HG03060 (cell line): ENCODE data around the gene FAAP100.
"Not testable (repeated sequence)": the region's sequence is repeated elsewhere in the genome, so short reads cannot be mapped to it uniquely, and the experiment has no call there.

Experiments
- ATAC-seq: cut with Tn5 transposase; IDR thresholded peaks from one replicate; pipeline ENCODE4 v1.9.1; 2021; ENCODE audit warnings: low read depth, moderate number of reproducible peaks; ENCODE audit not compliant: unreplicated experiment

The FAAP100 gene, protein sequence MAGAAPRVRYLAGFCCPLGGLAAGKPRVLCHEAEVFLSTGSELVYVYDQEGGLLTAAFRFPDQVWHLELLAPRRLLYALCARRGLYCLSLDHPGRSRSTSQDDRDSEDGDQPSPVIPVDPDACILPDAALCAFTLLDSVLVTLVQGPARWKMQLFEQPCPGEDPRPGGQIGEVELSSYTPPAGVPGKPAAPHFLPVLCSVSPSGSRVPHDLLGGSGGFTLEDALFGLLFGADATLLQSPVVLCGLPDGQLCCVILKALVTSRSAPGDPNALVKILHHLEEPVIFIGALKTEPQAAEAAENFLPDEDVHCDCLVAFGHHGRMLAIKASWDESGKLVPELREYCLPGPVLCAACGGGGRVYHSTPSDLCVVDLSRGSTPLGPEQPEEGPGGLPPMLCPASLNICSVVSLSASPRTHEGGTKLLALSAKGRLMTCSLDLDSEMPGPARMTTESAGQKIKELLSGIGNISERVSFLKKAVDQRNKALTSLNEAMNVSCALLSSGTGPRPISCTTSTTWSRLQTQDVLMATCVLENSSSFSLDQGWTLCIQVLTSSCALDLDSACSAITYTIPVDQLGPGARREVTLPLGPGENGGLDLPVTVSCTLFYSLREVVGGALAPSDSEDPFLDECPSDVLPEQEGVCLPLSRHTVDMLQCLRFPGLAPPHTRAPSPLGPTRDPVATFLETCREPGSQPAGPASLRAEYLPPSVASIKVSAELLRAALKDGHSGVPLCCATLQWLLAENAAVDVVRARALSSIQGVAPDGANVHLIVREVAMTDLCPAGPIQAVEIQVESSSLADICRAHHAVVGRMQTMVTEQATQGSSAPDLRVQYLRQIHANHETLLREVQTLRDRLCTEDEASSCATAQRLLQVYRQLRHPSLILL

DNA sequence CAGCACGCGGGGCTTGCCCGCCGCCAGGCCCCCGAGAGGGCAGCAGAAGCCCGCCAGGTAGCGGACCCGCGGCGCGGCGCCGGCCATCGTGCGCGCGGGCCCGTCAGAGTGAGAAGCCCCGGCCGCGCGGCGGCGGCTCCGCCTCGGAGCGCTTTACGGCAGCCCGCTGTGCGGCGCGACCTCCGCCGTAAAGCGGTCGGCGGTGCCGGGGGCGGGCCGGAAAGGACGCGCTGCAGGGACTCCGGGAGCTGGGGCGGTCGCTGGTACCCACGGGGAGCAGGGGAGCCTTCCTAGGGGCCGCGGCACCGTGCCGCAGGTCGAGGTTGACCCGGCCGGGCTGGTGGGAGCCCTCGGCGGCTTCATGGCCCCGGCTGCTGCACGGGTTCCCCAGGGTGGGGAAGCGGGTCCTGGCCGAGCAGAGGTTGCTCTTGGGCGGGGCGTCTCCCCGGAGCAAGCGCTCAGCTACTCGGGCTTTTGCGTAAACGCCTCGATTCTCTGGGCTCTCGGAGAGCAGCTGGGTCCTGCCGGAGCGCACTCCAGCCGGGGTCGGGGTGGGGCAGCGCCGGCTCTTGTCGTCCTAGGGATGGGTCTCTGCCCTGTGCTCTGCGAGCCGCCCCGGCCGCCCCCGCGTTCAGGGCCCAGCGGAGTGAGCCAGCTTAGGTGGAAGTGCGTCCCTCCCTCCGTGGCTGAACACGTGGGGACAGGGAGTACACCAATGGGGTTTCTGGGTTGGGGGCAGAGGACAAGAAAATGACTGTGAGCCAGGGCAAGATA is at the start of gene FAAP100:
TSS of gene FAAP100 (minus strand) at position 110 of the 774 bp plus-strand sequence. CDS start at position 87, 23 bp downstream.
- no peak for ATAC-seq

DNA sequence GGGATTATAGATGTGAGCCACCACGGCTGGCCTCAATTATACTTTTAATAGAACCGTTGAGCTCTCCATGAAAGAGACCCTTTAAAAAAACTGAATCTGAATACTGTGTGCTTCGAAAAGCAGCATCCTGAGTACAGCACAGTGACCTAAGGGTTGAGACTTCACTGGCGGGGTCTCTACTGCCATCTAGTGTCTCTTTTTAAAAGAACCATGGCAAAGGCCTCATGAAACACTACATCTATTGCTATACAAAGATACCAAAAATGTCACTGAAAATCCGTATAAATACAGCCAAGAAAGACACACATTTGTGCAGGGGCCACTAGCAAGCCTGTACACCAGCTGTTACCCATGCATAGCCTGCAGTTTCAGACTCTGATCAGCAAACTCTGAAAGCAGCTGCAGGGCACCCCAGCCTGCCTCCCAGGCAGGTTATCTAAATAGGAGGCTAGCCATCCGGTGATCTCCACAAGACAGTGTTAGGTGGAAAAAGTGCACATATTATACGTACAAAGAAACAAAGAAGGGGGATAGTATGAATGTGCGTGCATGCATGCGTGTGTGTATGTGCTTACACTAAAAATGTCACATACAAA is 49.5 kb upstream of the FAAP100 start:
- ATAC-seq: no peak

DNA sequence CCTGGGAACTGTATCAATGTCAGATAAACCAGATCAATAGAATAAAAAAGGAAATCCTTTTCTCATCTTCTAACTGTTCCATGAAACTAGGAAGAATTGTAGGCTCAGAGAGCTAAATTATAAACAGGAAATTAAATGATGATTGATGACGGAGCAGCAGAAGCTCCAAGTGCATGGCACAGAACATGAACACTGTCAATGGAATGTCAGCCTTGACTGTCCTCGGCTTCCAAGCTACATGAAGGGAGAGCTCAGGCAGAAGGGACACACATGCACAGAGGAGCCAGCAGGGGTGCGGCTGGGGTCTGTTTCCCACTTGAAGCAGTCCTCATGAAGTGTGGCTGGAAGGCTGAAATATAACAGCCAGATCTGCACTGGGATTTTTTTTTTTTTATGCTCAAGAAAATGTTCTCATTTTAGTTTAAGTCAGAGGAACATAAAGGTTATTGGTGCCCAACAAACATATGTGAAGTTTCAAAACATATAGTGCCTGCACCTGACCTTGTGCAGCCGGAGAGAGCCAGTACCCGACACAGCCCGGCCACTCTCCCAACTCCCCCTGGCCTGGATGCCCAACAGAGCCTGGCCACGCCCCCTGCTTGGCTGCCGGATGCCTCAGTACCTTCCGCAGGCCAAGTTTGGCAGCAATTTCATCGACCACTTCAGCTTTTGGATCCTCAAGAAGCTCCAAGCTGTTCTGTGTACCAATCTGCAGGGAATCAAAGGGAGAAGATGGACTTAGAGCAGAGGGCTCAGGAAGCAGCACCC is 47.8 kb upstream of the FAAP100 start:
- no peak for ATAC-seq

DNA sequence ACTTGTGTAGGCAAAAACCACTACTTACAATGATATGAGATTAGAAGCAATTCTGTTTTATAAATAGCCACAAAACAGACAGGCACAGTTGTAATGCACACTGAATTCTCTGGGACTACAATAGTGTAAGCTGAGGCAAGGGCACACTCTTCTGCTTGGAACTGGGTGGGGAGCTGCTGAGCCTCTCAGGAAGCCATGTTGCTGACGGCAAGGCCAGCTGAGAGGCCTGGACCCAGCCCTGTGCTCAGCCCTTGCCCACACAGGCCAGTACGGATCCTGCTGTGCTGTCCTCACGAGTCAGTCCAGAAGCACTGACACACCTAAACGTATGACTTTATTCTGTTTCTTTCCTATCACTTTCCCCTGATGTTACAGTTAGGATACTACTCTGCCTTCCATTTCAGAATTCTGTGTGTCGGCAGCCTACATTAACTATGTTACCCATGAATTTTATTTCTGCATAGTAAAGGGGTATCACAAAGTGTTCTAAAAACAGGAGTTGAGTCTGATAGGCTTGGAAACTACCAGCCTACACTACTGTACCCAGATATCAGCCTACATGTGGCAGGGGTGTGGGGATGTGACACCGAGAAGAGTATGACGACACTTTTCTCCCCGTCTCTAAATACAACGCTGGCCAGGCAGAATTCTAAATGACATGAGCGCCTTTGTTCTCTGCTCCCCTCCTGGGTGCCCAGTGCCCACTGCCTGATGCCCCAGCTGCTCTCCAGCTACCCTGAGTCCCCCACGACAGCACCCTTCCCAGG is 41.1 kb upstream of the FAAP100 start:
- no peak for ATAC-seq

DNA sequence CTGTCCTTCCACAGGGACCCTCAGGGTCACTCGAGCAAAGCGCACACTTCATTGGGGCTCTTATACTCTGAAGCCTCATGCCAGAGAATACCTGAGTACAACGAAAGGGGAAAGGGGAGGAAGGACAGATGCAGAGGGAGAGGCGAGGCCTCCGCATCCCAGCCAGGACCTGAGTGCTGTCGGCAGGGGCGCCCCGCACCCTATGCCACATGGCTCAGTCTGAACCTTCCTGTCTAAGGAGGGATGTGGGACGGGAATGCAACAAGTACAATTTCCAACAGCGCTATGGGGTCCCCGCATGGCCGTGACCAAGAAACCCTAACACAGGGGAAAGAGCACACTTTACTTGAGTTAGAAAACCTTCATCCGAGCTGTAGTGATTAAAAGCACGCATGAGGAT is 39.8 kb upstream of the FAAP100 start:
- ATAC-seq: no peak

DNA sequence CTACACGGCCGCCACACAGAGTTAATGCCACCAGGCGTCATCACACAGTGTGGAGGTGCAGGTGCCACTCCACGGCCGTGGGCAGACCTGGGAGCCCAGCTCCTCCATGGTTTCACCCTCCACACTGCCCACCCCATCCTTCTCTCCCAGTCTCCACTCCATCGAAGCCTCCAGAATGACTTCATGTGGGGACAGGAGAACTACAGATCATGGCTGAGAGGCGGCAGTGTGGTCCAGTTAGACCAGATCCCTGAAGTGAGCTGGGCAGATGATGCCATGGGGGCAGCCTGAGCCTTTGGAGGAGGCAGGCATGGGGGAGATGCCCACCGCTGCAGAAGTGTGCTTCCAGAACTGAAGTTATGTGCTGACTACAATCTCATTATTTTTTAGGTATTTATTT is 38.0 kb upstream of the FAAP100 start:
- ATAC-seq: no peak

DNA sequence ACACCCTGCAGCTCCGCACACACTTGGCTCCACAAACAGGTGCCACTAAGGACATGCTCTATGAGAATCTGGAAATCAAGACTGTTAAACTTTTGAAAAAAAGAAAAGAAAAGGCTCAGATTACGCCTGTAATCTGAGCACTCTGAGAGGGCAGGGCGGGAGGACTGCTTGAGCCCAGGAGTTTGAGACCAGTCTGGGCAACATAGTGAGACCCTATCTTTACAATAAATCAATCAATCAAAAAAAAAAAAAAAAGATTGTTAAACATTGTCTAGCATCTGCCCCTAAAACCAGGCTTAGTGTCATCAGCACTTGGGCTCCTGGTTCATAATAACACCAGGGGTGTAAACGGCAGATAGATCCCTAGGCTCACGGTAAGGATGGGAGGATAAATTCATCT is 37.5 kb upstream of the FAAP100 start:
- no peak for ATAC-seq

DNA sequence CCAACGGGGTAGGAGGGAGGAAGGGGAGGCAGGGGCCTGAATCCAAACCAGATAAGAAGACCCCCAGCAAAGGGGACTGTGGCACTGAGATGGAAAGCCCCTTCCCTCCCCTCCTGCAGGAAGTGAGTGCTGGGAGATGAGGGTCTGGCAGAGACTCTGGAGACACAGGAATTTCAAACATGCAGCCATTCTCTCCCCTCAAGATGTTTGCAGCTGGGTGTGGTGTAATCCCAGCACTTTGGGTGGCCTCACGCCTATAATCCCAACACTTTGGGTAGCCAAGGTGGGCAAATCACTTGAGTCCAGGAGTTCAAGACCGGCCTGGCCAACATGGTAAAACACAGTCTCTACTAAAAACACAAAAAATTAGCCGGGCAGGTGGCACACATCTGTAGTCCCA is 33.9 kb upstream of the FAAP100 start:
- no peak for ATAC-seq

DNA sequence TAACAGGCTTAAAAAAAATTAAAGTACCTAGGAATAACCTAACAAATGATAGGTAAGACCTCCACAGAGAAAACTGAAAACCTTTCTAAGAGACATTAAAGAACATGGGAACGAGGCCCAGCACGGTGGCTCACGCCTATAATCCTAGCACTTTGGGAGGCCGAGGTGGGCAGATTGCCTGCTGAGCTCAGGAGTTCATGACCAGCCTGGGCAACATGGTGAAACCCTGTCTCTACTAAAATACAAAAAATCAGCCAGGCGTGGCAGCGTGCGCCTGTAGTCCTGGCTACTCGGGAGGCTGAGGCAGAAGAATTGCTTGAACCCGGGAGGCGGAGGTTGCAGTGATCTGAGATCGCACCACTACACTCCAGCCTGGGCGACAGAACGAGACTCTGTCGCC is 32.6 kb upstream of the FAAP100 start:
- not testable (repeated sequence) for ATAC-seq

DNA sequence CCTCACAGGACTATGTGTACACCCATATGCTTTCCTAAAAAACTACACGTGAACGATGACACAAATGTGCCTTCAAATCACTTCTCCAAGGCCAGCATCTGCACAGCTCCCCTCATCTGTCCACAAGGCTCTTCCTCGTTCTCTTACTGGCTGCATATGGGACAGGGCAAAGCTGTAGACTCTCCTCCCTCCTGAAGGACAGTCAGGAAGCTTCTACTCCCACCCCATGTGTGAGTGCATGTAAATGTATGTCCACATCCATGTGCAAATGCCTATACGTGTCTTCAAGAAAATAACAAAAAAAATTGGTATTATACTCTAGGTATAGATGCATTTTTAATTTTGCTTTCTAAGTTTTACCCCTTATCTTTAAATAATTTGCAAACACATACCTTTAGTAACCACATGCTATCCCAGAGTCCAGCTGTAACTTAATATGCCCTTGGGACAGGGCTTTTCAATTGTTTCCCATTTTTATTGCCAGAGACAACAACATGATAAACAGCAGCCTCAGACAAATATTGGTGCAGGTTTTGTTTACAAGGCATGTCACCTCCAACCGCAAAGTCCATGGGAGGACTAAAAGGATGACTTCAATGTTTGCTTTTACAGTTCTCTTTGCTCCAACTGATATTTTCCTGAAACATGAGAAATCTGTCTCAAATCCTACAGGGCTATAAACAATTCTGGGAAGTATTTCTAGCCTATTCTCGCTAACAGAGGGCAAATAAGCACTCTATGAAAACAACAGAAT is 31.6 kb upstream of the FAAP100 start:
- no peak for ATAC-seq

DNA sequence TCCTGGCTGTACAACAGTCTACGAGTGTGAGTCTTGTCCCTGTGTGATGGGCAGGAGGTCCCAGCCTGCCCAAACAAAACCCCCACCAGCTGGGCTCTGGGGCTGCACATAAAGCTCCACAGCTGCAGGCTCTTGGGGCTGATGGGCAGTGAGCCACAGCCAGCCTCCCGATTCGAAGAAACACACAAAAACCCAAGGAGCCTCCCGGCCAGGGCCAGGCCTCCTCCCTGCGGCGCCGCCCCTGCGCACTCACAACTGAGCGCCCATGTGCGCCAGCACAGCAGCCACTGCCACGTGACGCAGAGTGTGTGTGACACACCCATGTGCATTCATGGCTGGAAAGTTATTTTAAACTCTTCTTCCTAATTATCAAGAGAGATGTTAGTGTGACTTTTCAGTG is 30.6 kb upstream of the FAAP100 start:
- ATAC-seq: no peak

DNA sequence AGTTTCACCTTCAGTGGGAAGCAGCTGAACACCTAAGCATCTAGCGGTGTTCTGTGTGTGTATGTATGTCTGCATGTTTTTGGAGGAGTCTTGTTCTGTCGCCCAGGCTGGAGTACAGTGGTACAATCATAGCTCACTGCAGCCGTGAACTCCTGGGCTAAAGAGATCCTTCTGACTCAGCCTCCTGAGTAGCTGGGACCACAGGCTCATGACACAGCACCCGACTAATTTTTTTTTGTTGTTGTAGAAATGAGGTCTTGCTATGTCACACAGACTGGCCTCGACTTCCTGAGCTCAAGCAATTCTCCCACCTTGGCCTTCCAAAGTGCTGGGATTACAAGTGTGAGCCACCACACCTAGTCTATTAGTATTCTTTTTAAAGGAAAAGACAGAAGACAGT is 30.2 kb upstream of the FAAP100 start:
- no peak for ATAC-seq

DNA sequence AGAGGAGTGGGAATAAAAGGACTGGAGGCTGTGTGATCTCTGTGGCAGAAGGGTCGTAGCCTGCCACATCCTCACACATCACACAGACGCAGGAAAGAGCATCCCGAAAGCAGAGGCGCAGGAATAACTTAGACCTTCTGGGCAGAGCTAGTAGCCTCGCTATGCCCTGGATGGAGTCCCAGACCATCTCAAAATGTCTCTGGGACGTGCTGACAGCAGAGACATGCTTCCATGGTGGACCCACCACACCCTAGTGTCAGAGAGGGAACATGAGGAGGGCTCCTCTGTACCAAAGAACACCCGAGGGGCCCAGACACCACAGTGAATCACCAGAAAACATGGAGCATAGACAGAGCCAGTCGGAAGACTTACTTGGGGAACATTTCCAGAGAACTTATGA is 29.6 kb upstream of the FAAP100 start:
- ATAC-seq: no peak

DNA sequence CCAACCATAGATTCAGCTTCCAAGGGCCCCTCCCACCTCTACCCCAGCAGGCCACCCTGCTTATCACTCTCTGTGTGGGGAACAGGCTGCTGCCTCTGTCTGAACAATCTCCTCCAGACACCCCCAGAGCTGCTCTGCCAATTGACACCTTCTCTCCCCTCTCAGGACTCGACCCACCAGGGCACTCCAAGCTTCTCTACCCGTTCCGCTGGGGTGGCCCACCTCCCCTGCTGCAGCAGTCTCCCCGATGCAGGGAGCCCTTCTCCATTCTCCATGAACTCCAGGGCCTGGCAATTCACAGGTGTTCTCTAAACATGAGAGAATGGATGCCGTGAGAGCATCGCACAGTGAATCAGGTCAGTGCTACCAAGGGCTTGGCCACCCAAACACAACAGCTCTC is 28.3 kb upstream of the FAAP100 start:
- no peak for ATAC-seq

DNA sequence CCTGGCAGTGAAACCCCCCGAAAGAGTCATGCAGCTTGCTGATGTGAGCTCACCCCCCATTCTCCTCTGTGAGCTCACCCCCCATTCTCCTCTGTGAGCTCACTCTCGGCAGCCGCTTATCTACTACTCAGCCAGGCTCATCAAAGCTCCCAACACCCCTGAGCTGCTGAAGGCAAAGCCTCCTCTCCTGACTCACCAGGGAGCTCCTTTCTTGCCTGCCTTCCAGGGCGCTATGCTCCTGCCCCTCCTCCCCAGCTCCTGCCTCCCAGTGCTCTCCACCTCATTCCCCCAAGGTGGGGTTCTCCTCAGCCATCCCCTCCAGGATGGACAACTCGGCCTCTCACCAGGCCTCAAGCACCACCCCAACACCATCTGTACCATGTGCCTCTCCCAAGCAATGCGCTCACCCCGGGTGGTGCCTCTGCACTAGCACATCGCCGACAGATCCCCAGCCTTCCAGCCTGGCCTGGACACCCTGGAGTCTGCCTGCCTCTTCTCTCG is 27.7 kb upstream of the FAAP100 start:
- ATAC-seq: no peak

DNA sequence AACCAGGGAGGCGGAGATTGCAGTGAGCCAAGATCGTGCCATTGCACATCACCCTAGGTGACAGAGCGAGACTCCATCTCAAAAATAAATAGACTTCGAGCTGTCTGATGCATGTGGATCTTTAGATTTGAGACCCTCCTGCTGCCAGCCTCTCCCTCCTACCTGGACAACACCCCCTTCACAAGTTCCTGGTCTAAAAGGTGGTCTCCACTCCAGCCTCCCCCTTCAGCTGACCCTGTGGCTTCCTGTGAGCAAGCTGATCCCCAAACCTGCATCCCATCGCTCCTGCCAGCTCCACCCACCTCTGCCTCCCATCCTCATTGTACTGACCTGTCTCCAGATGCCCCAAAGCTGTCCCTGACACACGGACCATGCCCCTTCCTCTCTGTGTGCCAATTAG is 27.1 kb upstream of the FAAP100 start:
- no peak for ATAC-seq

DNA sequence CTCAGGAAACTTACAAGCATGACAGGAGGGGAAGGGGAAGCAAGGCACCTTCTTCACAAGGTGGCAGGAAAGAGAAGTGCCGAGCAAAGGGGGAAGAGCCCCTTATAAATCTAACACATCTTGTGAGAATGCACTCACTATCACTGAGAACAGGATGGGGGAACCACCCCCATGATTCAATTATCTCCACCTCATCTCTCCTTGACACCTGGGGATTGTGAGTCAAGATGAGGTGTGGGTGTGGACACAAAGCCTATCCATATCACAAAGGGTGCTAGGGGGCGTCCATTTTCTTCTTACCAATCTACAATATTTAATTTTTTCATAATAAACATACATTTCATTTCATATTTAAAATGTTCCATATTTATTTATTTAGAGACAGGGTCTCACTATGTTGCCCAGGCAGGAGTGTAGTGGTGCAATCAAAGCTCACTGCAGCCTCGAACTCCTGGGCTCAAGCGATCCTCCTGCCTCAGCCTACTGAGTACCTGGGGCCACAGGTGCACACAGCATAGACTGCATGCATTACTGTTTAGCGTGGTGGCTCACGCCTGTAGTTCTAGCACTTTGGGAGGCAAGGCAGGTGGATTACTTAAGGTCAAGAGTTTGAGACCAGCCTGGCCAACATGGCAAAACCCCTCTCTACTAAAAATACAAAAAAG is 26.5 kb upstream of the FAAP100 start:
- ATAC-seq: no peak

DNA sequence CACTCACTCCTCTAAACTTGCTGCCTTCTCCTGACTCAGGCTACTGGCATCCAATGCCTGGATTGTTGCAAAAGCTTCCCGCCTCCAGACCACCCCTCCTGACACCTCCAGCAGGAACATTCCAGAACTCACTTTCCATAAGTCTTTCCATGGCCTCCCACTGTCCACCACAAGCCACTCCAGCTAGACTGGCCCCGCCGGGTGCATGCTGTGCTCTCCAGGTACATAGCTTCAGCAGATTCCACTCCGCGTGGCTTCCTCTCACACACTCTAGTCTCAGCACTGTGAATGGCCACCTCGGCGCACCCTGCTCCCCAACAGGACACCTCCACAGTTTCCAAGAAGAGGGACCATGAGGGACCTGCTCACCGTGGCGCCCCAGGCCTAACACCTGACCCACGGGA is 25.9 kb upstream of the FAAP100 start:
- ATAC-seq: no peak
